ENCODE data around the gene IGF2BP2.

GRCh38 chr3:185605566-185605965 is 219.3 kb downstream of the IGF2BP2 start:
- TF ChIP-seq, protein P1, sequence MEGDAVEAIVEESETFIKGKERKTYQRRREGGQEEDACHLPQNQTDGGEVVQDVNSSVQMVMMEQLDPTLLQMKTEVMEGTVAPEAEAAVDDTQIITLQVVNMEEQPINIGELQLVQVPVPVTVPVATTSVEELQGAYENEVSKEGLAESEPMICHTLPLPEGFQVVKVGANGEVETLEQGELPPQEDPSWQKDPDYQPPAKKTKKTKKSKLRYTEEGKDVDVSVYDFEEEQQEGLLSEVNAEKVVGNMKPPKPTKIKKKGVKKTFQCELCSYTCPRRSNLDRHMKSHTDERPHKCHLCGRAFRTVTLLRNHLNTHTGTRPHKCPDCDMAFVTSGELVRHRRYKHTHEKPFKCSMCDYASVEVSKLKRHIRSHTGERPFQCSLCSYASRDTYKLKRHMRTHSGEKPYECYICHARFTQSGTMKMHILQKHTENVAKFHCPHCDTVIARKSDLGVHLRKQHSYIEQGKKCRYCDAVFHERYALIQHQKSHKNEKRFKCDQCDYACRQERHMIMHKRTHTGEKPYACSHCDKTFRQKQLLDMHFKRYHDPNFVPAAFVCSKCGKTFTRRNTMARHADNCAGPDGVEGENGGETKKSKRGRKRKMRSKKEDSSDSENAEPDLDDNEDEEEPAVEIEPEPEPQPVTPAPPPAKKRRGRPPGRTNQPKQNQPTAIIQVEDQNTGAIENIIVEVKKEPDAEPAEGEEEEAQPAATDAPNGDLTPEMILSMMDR (IDR thresholded peaks at IDR 0.05): no peak
- TF ChIP-seq EZH2 (IDR thresholded peaks at IDR 0.05) (no peak), EZH2phosphoT487 (IDR thresholded peaks at IDR 0.05) (no peak)
